ENCODE data around the gene ZDHHC5. TPM values are rescaled to one million over a fixed set of nuclear protein-coding genes. Genes with fewer than 3 reads are reported as not detected.

The ZDHHC5 gene
- total and polyA plus RNA-seq, 2 of the 4 experiments (the other 2 are of a cell fraction) = 19.4 to 45.7 TPM

- intact Hi-C loops (cut with micrococcal nuclease) = no loop called here
Observed at GRCh38 chr11:57713835-57714234, 45.9 kb downstream of the ZDHHC5 start.

More at GRCh38 chr11:57713835-57714234, 45.9 kb downstream of the ZDHHC5 start:
- CTCF ChIA-PET = interaction anchor here (0.8 kb wide), 1 partner anchor 11 kb away, joined by 3 read pairs; no protein-coding TSS in a partner anchor
- no peaks in the 10 kb centered on the region for H3K27me3 ChIP-seq (ENCODE audit: control insufficient read depth, insufficient read depth, low read length)
- no peak overlapping the region for H2BK120ac ChIP-seq (ENCODE audit: low read depth, low read length)
- H3K4me3 ChIP-seq (ENCODE audit: insufficient read depth, low read depth, low read length) = 0 out of 2 replicates have a peak overlapping the region, but pooled peaks have one; percentile 17
- no peak overlapping the region for H4K8ac ChIP-seq (ENCODE audit: low read depth in 2 of 2, low read length in 2 of 2)
- no peak for TF ChIP-seq NFE2L2 (IDR thresholded peaks at IDR 0.05; ENCODE audit: low read depth, low read length)
- TF ChIP-seq MXI1 (IDR thresholded peaks at IDR 0.05; ENCODE audit: borderline replicate concordance, low read depth, low read length) = no peak
- TF ChIP-seq RCOR1 (IDR thresholded peaks at IDR 0.05; ENCODE audit: insufficient replicate concordance, low read length) = no peak
- no peak for TF ChIP-seq CHD1 (IDR thresholded peaks at IDR 0.05; ENCODE audit: low read depth, low read length)
- TF ChIP-seq CEBPB (IDR thresholded peaks at IDR 0.05; ENCODE audit: low read depth, low read length) = no peak
- no peak for TF ChIP-seq POLR2A (IDR thresholded peaks at IDR 0.05; ENCODE audit: low read depth, low read length)
- no peak for TF ChIP-seq SMC3 (IDR thresholded peaks at IDR 0.05; ENCODE audit: low read depth, low read length)
- no peak for TF ChIP-seq MAZ (IDR thresholded peaks at IDR 0.05; ENCODE audit: borderline replicate concordance, low read depth, low read length)
- no peak for TF ChIP-seq CTCF (conservative IDR thresholded peaks at IDR 0.05; ENCODE audit: low read depth, low read length)
- TF ChIP-seq RAD21 (IDR thresholded peaks at IDR 0.05; ENCODE audit: low read length) = no peak
- no peak for TF ChIP-seq FOS (IDR thresholded peaks at IDR 0.05; ENCODE audit: low read depth, low read length)
- TF ChIP-seq BHLHE40 (IDR thresholded peaks at IDR 0.05; ENCODE audit: low read depth, low read length) = no peak
- no peak for TF ChIP-seq ELK1 (IDR thresholded peaks at IDR 0.05; ENCODE audit: borderline replicate concordance, low read depth, low read length)
- TF ChIP-seq RFX5 (IDR thresholded peaks at IDR 0.05; ENCODE audit: low read depth, low read length) = no peak
- H2BK20ac ChIP-seq (ENCODE audit: low read depth, low read length) = no peak overlapping the region
- no peak overlapping the region for H3K14ac ChIP-seq (replicated peaks; ENCODE audit: low read depth, low read length)
- no peak overlapping the region for H2BK15ac ChIP-seq (ENCODE audit: low read depth, low read length)
- H3K9ac ChIP-seq (ENCODE audit: low read depth, low read length) = no peak overlapping the region
- no peaks in the 10 kb centered on the region for H4K20me1 ChIP-seq (ENCODE audit: insufficient read depth, low read length)
- no peak overlapping the region for H2AK5ac ChIP-seq (ENCODE audit: low read depth, low read length)
- DNase-seq (no peak), ATAC-seq (ENCODE audit: low read depth) (no peak)
- no peak overlapping the region for H2AK9ac ChIP-seq (replicated peaks; ENCODE audit: low read depth, low read length, poor library complexity)
- peaks cover 5% of the 10 kb centered on the region; the same call in 1 of the 2 replicates for H3K4me1 ChIP-seq (ENCODE audit: control insufficient read depth, insufficient read depth, low read length)
- no peak overlapping the region for H2BK5ac ChIP-seq (ENCODE audit: low read depth, low read length, poor library complexity, severe bottlenecking)
- dilution Hi-C loops (cut with HindIII; ENCODE audit: low sequenced_read_pairs, unreplicated experiment) (no loop called here), in situ Hi-C loops (cut with MboI; ENCODE audit: low sequenced_read_pairs) (no loop called here)
- H3K4ac ChIP-seq (ENCODE audit: low read depth, low read length) = no peak overlapping the region
- POLR2A ChIA-PET (ENCODE audit: unreplicated experiment) = no interaction called here
- WGBS, 2 experiments (ENCODE audit: extremely low coverage in 2 of 2, insufficient read length in 1 of 2) = no CpG with 5 or more reads among the region's 2 CpGs
- H3K9me3 ChIP-seq (ENCODE audit: control insufficient read depth, insufficient read depth, low read length) = no peaks in the 10 kb centered on the region
- H3K18ac ChIP-seq (ENCODE audit: low read depth, low read length) = no peak overlapping the region
- no peak overlapping the region for H4K5ac ChIP-seq (ENCODE audit: low read depth, low read length)
- H3K79me1 ChIP-seq (ENCODE audit: low read depth in 1 of 2, low read length in 2 of 2) = peaks cover 7 to 42% of the 10 kb centered on the region in 2 experiments
- H4K91ac ChIP-seq (ENCODE audit: insufficient read depth, low read depth, low read length) = no peak overlapping the region
- no TSS peak for BruUV-seq (replicated peaks)
- H3K27ac ChIP-seq (ENCODE audit: insufficient read depth, low read length) = no peak overlapping the region
- H3K4me2 ChIP-seq (ENCODE audit: low read depth, low read length) = peak overlapping the region; percentile 90
- peaks cover 9% of the 10 kb centered on the region for H3K36me3 ChIP-seq (ENCODE audit: control insufficient read depth, insufficient read depth, low read length)
- no peak overlapping the region for H3K56ac ChIP-seq (ENCODE audit: extremely low read depth, insufficient read depth, low read length)
- 0 out of 2 replicates have a peak, but pooled peaks cover 3% of the 10 kb centered on the region for H3K9me1 ChIP-seq (ENCODE audit: insufficient read depth, low read length)
- no peak overlapping the region for H2AFZ ChIP-seq (replicated peaks; ENCODE audit: low read length, poor library complexity)
- no peak overlapping the region for H3K23ac ChIP-seq (ENCODE audit: low read depth, low read length)
